HG03095 (cell line): ENCODE results near the gene USP22.
A peak's percentile ranks its signal among the peaks of the same experiment; 100 is the strongest.

Source experiments
- ATAC-seq: cut with Tn5 transposase; IDR thresholded peaks from one replicate; pipeline ENCODE4 v1.9.1; 2021; ENCODE audit warnings: moderate library complexity; ENCODE audit not compliant: unreplicated experiment

Gene USP22

DNA sequence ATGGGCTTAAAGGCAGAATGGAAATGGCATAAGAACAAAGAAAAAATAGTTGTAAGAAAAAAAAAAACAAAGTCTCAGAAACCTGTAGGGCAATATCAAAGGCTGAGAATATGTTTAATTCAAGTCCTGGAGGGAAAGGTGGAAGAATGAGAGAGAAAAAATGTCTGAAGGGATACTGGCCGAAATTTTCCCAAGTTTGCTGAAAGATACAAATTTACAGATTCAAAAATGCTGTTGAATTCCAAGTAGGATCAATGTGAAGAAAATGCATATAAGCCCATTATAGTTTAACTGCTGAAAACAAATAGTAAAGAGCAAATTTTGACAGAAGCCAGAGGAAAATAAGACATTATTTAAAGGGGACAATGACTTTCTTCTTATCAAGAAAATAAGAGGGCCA lies 6.6 kb upstream of the USP22 start:
- ATAC-seq: no peak

DNA sequence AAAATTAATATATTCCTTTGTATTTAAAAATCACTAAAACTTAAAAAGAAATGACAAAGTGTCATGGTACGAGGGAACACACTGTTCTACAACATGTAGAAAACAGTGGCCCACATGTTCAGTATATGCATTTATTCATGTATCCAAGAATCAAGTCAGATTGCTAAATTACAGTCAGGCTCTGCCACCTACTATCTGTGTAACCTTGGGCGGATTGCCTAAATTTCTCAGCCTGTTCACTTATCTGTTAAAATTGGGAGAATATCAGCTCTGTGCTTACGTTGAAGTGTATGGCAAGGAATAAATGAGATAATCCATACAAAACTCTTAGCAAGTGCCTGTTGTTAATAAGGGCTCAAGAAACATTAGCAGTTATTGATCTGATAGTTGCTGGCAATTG lies 3.4 kb upstream of the USP22 start:
- no peak for ATAC-seq

DNA sequence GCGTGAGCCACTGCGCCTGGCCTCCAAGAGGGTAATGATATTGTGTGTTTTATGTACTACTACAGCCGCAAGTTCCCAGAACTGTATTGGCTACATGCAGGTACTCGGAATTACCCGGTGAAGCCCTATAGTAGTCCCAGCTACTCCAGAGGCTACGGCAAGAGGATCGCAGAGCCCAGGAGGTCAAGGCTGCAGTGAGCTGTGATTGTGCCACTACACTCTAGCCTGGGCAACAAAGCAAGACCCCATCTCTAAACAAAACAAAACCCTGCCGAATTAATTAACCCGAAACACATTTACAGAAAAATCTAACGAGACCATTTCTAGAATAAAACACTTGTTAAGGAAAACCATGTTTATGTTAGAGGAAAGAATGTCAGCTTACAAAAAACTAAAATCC lies 2.2 kb upstream of the USP22 start:
- no peak for ATAC-seq

DNA sequence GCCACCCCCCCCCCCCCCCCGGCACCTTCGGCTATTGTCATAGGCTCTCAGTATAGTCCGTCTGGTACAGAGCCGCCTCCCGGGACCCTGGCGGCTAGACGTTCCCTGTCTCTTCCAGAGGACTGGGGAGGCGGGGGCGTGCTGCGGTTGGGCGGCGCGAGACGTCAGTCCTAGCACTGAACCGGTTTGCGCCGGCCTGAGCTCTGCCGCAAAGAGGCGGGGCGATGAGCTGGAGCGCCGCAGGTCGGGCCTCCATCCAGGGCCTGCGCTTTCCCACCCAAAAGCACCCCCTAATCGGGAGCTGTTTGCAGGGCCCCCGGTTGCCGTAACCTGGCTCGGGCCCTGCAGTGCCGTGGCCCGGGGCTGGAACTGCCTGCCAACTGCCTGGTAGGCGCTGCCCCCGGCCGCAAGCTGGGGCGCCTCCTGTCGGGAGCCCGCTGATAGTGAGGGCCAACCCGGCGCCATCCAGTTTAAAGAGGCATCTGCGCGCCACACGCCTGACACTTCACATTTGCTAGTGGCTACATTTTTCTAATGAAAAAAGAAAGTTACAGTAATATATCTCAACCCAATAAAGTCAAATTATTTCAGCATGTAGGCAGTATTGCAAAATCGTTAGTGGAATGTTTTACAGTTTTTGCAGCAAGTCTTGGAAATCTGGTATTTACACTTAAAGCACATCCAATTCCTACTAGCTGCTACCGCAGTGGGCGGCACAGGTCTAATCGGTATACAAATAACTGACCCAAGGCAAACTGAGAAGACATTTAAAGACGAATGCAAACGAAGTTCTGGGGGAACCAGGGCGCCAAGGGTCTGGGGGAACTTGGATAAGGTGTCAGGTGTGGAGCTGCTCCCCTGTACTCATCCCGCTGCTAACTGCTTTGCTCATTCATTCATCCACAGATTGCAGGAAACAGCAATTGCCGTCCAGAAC lies 753 bp upstream of the USP22 start:
- peak; percentile 72 for ATAC-seq

DNA sequence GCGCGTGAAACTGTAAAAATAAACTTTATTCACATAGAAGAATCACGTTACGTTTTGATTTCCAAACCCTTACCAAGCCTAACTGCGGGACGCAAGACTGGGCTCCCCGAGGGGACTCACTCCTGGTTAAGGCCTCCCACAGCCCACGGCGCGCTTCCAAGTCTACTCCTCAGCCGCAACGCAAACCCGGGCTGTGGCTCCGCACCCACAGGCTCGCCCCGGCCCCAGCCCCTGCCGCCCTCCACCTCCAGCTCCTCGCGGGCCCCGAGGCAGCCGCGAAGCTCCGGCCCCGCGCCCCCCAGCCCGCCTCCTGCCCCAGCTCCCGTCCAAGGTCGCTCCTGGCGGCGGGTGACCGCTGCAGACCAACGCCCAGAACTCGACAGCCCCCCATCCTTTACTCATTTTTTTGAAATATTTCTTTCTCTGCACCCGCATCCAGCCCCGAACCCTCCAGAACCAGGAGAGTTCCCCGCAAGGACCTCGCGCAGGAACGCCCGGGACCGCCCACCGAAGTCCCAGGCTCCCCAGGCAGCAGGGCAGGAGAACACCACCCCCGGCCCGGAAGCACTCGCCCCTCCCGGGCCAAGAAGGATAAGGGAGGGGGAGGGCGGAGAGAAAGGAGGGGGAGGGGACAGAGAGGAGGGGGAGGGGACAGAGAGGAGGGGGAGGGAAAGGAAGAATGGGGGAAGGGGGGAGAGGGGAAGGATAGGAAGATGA lies 912 bp downstream of the USP22 start:
- ATAC-seq: no peak

DNA sequence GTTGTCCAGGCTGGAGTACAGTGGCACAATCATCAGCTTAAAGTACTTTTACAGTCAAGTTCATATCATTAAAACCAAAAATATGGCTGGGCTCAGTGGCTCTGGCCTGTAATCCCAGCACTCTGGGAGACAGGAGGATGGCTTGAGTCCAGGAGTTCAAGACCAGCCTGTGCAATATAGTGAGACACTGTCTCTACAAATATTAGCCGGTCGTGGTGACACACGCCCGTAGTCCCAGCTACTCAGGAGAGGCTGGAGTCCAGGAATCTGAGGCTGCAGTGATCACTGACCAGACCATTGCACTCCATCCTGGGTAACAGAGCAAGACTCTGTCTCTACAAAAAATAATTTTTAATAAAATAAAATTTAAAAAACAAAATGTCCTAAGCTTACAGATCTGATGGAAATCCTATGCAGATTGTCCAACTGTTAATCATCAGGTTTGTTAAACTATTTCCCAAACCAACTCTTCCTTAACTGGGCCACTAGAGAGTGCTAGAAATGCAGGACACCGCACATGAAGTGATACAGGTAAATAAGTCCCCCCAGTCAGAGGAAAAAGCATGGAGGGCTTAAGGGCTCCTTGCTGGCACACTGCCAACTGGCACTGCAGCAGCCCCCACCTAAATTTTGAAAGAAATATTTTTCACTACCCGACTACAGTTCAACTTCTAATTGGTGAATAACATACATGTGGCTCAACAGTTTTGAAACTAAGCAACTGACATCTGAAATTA lies 2.8 kb downstream of the USP22 start:
- ATAC-seq: no peak

DNA sequence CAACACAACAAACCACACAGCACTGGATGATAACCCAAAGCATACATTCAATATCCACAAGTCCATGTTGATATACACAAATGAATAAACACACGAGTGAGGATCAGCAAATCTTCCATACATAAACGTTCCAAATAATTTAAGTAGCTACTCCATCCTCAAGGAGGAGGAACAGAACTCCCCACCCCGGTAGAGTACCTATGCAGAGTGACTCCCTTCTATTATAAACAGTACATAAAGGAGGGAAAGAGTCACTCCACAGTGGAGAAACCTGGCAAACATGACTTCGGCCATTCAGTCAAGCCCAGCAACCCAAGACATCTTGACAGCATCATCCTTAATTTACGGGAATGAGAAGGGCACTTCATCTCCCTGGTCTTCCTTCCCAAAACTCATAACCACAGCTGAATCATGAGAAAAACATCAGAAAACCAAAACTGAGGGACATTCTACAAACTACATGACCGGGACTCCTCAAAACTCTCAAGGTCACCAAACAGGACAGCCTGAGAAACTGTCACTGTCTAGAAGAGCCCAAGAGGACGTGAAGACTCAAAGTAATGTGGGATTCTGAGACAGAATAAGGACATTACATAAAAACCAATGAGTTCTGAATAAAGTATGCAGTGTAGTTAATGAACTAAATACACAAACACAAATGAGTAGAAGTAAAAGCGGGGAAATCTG lies 5.6 kb downstream of the USP22 start:
- no peak for ATAC-seq

DNA sequence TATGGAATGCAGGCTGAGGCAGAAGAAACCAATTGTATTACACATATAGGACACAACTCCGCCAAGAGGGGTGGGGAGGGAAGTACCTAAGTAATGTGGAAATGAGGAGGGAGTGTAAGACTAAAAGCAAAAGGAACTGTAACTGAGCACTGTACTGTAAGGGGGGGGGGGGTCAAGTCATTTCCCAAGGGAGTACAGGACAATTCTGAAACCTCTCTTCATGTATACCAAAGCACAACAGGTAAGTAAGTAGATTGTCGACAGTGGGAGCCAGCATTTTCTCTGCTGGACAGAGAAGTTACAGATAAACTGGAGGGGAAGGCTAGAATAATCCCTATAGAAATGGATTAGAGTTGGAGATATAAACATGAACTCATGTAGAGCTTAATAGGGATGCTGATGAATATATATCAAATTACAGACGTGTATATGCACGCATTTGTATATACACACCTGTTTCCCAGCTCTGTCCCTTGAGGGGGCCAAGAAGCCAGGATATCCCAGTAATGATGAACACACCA lies 6.4 kb downstream of the USP22 start:
- ATAC-seq: no peak

DNA sequence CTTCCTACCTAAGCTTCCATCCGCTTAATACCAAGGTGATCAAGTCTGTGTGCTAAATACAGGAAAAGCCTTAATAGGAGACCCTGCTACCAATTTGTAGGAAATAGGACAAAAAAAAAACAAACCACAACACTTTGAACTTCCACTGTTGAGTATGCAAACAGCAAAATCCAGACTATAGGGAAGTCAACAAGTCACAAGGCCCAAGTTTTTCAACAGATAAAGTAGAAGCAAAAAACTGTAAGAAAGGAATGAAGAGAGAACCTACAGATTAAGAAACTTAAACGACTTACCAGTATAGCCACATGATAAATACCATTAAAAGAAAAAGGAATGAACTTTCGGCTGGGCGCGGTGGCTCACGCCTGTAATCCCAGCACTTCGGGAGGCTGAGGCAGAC lies 7.4 kb downstream of the USP22 start:
- ATAC-seq: no peak

DNA sequence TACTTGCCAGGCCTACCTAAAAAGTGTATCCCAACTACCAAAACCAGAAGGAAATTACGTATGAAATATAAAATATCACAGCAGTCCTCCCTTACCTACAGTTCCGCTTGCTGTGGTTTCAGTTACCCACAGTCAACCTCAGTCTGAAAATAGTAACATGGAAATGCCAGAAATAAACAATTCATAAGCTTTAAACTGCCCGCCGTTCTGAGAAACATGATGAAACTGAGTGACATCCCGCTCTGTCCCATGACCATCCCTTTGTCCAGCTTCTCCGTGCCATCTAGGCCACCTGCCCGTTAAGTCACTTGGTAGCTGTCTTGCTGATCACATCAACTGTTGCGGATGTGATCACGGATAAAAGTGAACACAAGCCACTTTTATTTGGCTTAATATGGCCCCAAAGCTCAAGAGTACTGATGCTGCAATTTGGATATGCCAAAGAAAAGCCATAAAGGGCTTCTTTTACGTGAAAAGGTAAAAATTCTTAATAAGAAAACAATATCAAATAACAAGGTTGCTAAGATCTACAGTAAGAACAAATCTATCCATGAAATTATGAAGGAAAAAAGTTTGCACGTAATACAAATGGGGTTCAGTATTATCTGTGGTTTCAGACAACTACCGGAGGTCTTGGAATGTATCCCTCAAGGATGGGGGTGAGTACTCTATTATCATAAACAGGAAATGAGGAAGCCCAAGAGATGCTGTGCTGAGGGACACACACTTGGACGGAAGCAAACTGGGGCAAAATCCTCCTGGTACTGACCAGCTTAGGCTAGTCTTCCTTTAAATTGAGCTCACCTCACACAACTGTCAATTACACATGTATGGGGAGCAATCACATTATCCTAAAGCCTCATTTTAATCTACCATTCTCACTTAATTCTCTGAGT lies 8.2 kb downstream of the USP22 start:
- no peak for ATAC-seq

DNA sequence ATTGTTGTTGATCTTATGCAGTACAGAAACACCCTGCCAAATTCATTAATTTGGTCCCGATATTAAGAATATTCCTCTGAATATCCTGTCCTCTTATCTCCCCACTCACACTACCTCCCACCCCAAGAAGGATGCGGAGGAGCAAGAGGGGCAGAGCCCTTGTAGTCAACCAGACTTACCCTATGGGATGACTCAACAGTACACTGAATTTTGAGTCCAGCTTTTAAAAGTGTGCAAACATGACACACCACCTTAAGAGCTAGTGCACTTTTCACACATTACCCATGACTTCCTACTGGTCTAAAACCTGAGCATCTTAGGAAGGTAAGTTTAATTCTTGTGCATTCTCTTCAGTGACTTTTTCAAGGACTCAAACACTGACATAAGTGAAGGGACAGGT lies 9.5 kb downstream of the USP22 start:
- no peak for ATAC-seq

DNA sequence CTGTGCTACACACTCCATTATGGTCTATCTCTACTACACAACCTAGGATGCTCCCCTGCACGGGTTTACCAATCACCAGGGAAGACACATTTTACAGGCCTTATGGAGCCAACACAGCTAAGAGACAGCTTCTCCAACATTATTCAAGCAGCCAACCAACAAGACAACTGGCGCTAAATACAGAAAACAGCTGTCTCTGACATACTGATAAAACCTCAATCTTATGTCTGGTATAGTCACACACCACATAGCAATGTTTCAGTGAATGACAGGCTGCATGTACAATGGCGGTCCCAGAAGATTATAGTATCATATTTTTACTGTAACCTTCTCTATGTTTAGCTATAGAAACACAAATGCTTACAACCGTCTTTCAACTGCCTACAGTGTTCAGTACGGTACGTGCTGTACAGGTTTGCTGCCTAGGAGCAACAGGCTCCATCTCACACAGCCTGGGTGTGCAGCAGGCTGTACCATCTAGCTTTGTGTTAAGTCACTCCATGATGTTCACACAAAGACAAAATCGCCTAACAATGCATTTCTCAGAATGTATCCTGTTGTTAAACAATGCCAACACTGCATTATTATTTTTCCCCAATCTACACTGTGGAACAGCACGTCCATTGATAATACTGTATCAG lies 10.9 kb downstream of the USP22 start:
- ATAC-seq: no peak

DNA sequence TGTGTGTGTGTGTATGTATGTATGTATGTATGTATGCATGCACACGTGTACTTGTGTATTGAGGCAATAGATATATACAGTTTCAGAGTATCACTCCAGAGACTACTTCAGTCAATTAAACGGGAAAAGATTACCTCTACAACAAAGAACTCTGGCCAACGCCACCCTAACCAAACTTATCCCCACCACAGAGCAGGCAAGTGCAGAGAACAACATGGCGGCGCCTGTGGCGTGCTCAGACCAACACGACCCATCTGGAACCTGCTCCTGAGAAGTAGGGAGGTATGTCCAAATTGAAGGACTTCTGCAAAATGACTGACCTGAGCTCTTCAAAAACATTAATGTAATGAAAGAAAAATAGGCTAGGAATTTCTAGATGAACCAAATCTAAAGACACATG lies 12.4 kb downstream of the USP22 start:
- no peak for ATAC-seq

DNA sequence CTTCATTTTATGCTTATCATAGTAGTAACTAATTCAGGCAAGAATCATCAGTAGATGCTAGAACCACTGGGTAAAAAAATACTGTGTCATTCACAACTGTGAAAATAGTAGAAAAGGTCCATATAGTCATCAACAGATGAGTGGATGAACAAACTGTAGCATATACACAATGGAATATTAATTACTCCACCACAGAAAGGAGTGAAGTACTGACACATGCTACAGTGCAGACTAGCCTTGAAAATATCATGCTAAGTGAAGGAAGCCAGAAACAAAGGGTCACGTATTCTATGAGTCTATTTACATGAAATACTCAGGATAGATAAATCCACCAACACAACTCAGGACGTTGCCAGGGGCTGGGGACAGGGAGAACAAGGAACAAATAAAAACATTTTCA lies 13.3 kb downstream of the USP22 start:
- ATAC-seq: no peak

DNA sequence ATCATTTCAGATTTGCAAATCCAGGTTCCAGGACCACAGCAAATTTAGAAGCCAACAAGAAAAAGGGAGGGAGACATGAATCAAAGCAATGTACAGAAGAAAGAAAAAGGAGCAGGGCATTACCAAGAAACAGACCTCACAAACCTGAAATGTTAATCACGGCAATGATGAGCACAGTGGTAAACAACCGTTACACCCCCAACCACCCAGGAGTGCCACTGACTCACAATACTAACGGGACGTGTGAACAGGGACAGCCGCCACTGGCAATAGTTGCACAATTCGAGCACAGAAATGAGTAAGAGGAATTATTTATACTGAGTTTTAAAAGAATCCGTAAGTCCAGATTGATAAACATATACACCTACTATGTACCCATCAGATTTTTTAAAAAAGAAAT lies 13.8 kb downstream of the USP22 start:
- ATAC-seq: no peak

DNA sequence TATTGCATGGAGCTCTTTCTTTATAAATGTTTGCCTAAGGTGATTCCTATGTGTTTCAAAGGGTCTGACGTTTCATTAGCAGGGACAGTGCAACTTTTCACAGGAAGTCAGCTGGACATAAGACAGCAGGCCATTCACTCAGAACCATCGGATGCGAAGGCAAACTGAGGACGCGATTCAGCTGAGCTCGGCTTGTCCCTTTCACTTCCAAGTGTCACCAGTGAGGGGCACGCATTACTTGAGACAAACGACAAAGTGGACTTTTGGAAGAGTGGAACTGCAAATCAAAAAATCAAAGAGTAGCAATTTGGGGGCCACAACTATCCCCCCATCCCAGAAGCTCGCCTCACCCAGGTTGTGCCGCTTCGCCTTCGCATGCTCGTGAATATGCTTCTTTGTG lies 14.6 kb downstream of the USP22 start:
- ATAC-seq: no peak

DNA sequence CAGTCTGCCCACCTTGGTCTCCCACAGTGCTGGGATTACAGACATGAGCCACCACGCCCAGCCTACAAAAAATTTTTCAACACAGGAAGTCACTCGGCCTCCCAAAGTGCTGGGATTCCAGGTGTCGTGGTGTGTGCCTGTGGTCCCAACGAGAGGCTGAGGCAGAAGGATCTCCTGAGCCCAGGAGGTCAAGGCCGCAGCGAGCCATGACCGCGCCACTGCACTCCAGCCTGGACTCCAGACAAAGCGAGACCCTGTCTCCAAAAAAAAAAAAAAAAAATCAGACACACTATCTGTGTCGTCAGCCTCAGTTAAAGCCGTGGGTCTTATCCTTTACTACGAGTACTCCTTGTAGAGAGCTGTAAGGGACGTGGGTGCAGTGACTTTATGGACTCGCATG lies 15.8 kb downstream of the USP22 start:
- no peak for ATAC-seq

DNA sequence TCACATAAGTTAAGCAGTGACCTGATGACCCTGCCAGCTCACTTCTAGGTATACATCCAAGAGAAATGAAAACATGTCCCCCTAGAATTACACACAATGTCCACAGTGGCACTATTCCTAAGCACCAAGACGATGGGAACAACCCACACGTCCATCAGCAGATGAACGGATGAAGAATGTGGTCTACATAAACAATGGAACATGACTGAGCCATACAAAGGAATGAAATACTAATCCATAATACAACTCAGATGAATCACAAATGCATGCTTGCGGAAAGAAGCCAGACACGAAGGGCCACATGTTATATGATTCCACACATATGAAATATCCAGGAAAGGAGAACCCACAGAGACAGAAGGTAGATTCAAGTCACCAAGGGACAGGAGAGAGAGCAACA lies 17.4 kb downstream of the USP22 start:
- no peak for ATAC-seq

DNA sequence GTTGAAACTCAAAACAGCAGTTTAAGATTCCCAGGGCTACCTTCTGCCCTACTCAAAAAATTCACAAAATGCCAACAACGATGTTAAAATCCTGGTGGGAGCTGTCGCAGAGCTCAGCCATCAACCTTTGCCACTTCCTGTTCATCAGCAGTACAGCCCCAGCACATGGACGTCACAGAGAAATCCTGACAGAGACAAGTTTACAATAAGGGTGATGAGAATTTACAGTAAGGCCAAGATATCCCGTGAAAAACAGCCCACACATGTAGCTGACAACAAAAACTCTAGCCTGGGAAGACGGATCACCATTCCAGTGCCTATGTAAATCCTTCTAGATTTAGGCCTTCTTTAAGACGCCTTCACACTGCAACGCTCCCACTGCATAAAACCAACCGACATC lies 18.8 kb downstream of the USP22 start:
- no peak for ATAC-seq
